NCI-H748 (cell line): ENCODE results near the gene PROKR1.

Experiments used
- DNase-seq: peaks from one replicate; lab custom pipeline; 2025; ENCODE audit not compliant: unreplicated experiment; lab: John Stamatoyannopoulos, UW

Gene PROKR1

DNA sequence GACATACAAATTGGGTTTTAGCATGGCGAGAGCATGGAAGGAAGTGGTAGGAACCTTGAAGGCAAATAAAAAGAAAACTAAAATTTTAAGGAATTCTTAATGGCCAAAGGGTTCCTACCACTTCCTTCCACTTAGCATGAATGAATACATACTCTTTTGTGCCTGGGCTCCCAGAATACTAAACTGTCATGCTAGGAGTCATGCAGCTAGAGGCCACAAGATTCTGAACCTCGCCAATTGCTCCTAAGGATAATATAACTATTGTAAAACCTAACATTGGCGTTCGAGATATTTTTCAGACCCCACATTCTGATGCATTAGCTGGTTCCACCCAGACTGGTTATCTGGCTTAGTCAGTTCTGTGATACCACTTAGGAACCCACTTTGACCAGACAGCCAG is 52.6 kb downstream of the PROKR1 start:
- DNase-seq = no peak

DNA sequence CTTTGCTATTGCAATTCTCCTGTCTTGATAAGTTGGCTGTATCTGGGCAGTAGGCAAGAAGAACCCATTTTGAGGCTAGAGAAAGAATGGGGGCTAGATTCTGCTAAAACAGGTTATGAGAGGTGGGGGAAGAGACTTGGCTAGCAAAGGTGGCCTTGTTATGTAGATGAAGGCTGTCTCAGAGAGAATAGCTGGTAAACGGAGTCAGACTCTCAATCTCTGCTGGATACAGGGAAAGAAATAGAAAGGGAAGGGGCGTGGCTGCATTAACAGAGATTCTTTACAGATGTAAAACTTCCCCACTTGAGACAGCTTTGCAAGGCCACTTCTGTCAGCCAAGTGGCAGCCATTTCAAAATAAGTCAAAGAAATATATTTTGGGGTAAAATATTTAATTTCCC is 53.2 kb downstream of the PROKR1 start:
- DNase-seq = no peak

GRCh38 chr2:68698567-68699377 is 55.4 kb downstream of the PROKR1 start:
- peak; percentile 90 for DNase-seq

DNA sequence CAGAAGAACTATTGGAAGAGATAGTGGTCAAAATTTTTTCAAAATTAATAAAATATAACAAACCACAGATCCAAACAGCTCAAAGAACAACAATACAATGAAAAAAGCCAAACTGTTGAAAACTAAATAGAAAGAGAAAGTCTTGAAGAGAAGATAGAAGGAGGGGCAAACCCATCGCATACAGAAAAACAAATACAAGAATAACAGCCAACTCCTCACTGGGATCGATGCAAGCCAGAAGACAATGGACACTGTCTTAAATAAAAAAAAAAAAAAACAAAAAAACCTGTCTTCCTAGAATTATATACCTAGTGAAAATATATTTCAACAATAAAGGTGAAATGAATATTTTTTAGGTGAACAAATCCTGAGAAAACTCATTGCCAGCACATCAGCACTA is 57.2 kb downstream of the PROKR1 start:
- no peak for DNase-seq

- DNase-seq = no peak
Measured at GRCh38 chr2:68706637-68707036, 63.3 kb downstream of the PROKR1 start.
